Measurements from ENCODE around the gene IRF8.
"Not testable (repeated sequence)": the region's sequence is repeated elsewhere in the genome, so short reads cannot be mapped to it uniquely, and the experiment has no call there.

IRF8 gene, protein sequence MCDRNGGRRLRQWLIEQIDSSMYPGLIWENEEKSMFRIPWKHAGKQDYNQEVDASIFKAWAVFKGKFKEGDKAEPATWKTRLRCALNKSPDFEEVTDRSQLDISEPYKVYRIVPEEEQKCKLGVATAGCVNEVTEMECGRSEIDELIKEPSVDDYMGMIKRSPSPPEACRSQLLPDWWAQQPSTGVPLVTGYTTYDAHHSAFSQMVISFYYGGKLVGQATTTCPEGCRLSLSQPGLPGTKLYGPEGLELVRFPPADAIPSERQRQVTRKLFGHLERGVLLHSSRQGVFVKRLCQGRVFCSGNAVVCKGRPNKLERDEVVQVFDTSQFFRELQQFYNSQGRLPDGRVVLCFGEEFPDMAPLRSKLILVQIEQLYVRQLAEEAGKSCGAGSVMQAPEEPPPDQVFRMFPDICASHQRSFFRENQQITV

GRCh38 chr16:85898521-85899442, at the start of gene IRF8:
TSS of gene IRF8 (plus strand) at chr16:85899162. CDS start at chr16:85903016, 3,854 bp downstream.
- DNase-seq (ENCODE audit: low read depth in 1 of 2, low spot score in 1 of 2): no peak
- no peak for TF ChIP-seq JUND (IDR thresholded peaks at IDR 0.05; ENCODE audit: low read depth)
- in situ Hi-C loops (cut with HindIII; ENCODE audit: low pct_unique_long_range_greater_than_20kb, low sequenced_read_pairs): no loop called here

- in situ Hi-C loops (cut with HindIII; ENCODE audit: low pct_unique_long_range_greater_than_20kb, low sequenced_read_pairs): no loop called here
- TF ChIP-seq JUND (IDR thresholded peaks at IDR 0.05; ENCODE audit: low read depth): no peak
- DNase-seq (ENCODE audit: low read depth in 1 of 2, low spot score in 1 of 2): no peak
Measured at GRCh38 chr16:85849388-85849787, 49.6 kb upstream of the IRF8 start.

GRCh38 chr16:85850344-85850880, 48.5 kb upstream of the IRF8 start:
- no peak for DNase-seq (ENCODE audit: low read depth in 1 of 2, low spot score in 1 of 2)
- TF ChIP-seq JUND (IDR thresholded peaks at IDR 0.05; ENCODE audit: low read depth): no peak
- in situ Hi-C loops (cut with HindIII; ENCODE audit: low pct_unique_long_range_greater_than_20kb, low sequenced_read_pairs): no loop called here

DNA sequence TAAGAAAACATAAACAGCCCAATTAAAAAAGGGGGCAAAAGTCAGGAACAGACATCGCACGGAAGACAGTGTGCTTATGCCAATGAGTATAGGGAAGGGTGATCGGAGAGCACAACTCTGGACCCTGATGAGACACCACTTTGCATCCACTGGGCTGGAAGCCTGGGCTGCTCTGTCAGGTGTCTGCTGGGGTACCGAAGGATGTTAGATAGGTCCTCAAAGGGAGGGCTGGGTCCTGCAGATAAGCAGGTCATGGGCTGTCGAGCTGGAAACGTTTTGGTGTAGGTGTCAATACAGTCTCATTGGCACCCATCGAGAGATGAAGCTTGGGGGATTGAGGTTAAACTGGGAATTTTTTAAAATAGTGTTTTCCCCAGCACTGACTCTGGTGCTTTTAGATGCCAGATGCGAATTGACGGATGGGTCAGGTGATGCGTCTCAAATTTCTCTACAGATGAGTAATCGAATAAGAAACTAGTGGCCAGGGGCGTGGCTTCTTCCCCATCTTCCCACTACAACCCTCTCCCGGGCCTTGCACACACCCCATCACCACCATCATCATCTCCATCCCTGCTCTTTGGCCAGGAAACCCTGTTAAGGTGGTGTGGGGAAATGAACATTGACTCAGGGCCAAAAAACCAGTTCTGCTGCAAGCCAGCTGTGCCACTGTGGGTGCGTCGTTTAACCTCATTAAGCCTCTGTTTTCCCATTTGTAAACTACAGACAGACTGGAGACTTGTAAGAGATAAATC, 47.8 kb upstream of the IRF8 start:
- no peak for TF ChIP-seq JUND (IDR thresholded peaks at IDR 0.05; ENCODE audit: low read depth)
- in situ Hi-C loops (cut with HindIII; ENCODE audit: low pct_unique_long_range_greater_than_20kb, low sequenced_read_pairs): no loop called here
- no peak for DNase-seq (ENCODE audit: low read depth in 1 of 2, low spot score in 1 of 2)

GRCh38 chr16:85853547-85854545, 45.1 kb upstream of the IRF8 start:
- in situ Hi-C loops (cut with HindIII; ENCODE audit: low pct_unique_long_range_greater_than_20kb, low sequenced_read_pairs): no loop called here
- no peak for TF ChIP-seq JUND (IDR thresholded peaks at IDR 0.05; ENCODE audit: low read depth)
- DNase-seq (ENCODE audit: low read depth in 1 of 2, low spot score in 1 of 2): no peak

DNA sequence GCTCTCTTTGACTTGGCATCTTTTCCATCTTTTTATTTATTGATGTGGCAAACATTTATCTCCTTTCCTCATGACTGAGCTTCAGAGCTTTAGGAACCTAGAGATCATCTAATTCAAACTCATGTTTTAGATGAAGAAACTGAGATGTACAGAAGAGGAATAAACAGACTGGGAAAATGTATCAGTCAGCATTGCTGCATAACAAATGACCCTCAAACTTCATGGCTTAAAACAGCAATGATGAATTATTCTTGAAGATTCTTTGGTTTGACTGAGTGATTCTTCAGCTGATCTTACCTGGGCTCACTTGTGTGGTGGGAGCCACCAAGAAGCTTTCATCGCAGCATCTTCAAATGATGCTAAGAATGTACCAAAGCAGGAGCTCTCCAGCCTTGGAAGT, 44.0 kb upstream of the IRF8 start:
- TF ChIP-seq JUND (IDR thresholded peaks at IDR 0.05; ENCODE audit: low read depth): no peak
- DNase-seq (ENCODE audit: low read depth in 1 of 2, low spot score in 1 of 2): no peak
- in situ Hi-C loops (cut with HindIII; ENCODE audit: low pct_unique_long_range_greater_than_20kb, low sequenced_read_pairs): no loop called here

DNA sequence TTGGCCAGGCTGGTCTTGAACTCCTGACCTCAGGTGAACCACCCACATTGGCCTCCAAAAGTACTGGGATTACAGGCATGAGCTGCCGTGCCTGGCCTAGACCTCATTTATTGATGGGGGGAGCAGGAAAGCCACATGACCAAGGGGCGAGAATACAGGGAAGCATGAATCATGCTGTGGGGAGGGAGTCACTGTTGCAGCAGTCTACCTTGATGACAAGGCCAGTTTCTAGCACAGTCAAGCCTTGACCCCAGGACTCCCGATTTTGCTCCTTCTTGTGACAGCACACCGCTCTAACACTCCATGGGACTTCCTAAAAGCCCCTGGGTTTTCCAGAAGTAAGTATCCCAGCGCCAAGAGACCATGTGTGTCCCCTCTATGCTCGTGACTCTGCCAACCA, 42.9 kb upstream of the IRF8 start:
- DNase-seq (ENCODE audit: low read depth in 1 of 2, low spot score in 1 of 2): no peak
- TF ChIP-seq JUND (IDR thresholded peaks at IDR 0.05; ENCODE audit: low read depth): no peak
- in situ Hi-C loops (cut with HindIII; ENCODE audit: low pct_unique_long_range_greater_than_20kb, low sequenced_read_pairs): no loop called here

DNA sequence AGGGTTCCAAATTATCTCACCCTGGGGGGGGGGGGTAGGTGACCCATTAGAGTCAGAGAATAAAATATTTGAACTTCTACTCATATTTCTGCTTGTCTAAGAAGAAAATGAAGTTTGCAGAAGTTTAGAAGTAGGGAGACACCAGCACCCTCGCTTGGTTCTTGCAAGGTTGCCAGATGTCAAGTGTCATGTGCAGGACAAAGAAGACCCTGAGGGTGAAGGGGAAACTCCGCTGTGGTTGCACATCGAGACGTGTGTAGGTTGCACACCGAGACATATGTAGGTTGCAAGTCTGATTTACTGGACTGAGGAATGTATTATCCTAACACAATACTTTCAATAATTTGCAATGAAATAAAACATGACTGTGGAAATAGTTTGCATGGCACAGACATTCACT, 42.4 kb upstream of the IRF8 start:
- in situ Hi-C loops (cut with HindIII; ENCODE audit: low pct_unique_long_range_greater_than_20kb, low sequenced_read_pairs): no loop called here
- DNase-seq (ENCODE audit: low read depth in 1 of 2, low spot score in 1 of 2): no peak
- no peak for TF ChIP-seq JUND (IDR thresholded peaks at IDR 0.05; ENCODE audit: low read depth)

GRCh38 chr16:85857406-85857805, 41.6 kb upstream of the IRF8 start:
- DNase-seq (ENCODE audit: low read depth in 1 of 2, low spot score in 1 of 2): no peak
- in situ Hi-C loops (cut with HindIII; ENCODE audit: low pct_unique_long_range_greater_than_20kb, low sequenced_read_pairs): no loop called here
- TF ChIP-seq JUND (IDR thresholded peaks at IDR 0.05; ENCODE audit: low read depth): no peak

GRCh38 chr16:85858571-85858970, 40.4 kb upstream of the IRF8 start:
- in situ Hi-C loops (cut with HindIII; ENCODE audit: low pct_unique_long_range_greater_than_20kb, low sequenced_read_pairs); DNase-seq (ENCODE audit: low read depth in 1 of 2, low spot score in 1 of 2): not testable (repeated sequence)
